ENCODE results near the gene PIP5K1C. TPM values are rescaled to one million over a fixed set of nuclear protein-coding genes. Genes with fewer than 3 reads are reported as not detected.

Gene PIP5K1C
- total RNA-seq, 2 donors from 2014 or later, result 11.5 to 13.5 TPM

DNA sequence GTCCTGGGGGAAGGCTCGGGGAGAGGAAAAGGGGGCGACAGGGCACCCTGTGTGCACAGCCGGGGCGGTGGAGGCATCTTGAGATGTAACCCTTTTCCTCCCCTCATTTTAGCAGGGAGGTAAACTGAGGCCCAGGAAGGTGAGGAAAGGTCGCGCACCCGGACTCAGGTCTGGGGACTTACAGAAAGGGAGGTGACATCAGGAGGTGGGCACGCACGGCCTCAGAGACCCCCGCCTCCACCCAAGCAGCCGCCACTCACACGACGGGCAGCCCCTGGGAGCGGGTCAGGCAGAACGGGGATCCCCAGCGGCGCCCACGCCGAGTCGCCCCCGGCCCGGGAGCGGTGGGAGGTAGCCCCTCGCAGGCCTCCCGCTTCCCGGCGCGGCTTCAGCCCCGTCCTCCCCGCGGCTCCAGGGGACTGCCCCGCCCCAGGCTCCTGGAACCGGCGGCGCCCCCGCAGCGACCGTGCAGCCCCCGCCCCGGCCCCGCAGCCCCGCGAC lies 477 bp downstream of the PIP5K1C start:
- DNase-seq (ENCODE audit: low spot score in 2 of 2) (peak in 1 of 2 donors; percentile 60), ATAC-seq (peak in 1 of 2 donors; percentile 26)
- Mint-ChIP-seq H3K9me3 (no peaks in the 10 kb centered on the region), H3K27ac (peak overlapping the region; percentile 84 to 85), H3K36me3 (no peaks in the 10 kb centered on the region)

DNA sequence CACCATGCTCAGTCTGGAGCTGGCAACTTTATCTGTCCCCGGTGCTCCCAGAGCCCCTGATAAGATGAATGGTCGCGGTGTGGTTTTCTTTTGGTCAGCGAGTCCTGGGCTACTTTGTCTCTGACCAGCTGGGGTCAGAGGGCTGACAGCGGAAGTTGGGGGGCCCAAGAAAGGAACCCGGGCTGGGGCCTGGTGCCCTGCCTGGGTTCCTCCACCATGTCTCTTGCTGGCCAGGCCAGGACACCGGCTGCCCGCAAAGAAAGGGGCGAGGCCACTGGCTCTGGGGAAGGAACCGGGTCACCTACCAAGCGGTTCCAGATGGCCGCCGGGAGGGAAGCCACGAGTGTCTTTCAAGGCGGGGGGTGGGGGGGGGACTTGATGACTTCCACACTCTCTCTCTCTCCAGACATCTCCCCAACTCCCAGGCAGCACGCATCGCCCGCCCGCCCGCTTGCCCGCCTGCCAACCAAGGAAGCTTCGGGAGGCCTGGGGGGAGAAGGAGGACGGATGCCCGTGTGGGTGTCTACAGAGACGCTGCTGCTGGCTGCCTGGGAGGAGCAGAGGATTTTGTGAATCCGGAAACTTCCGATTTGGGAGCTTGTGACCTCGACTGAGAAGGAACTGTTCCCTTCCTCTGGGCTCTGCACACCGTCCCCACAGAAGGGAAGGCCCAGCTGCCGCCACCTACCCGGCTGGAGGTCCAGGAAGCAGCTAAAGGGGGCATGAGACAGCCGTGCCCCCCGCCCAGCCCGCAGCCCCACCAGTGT lies 1.1 kb downstream of the PIP5K1C start:
- peak; percentile 11 to 13 for ATAC-seq

DNA sequence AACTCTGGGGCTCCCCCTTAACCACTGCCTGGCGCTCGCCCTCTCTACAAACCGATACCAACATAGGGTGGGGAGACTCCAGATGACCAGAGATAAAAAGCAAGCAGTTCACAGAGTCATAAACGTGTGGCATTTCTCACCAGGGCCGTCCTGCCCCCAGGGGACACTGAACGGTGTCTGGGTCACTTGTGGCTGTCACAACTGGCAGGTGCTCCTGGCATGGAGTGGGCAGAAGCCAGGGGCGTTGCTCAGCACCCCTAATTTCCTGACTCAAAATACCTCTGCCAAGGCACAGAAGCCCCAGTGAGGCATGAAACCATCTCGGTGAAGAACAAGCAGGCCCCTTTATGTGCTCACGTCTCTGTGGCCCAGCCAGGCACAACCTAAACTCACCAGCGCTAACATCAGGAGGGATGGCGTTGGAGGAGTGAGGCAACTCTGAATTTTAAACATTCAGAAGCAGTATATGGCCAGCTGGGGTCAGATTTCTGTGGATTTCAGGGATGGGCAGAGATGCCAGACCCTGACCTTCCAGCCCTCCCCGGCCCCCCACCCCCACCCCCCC lies 1.8 kb downstream of the PIP5K1C start:
- H3K27ac Mint-ChIP-seq, result no peak overlapping the region
- no peaks in the 10 kb centered on the region for H3K36me3 Mint-ChIP-seq
- no peak for DNase-seq (ENCODE audit: low spot score in 2 of 2)
- no peak for ATAC-seq
- H3K9me3 Mint-ChIP-seq, result no peaks in the 10 kb centered on the region

More for the DNA sequence above, 1.1 kb downstream of the PIP5K1C start:
- H3K9me3 Mint-ChIP-seq, result no peaks in the 10 kb centered on the region
- peak overlapping the region; percentile 84 to 85 for H3K27ac Mint-ChIP-seq
- no peaks in the 10 kb centered on the region for H3K36me3 Mint-ChIP-seq
- DNase-seq (ENCODE audit: low spot score in 2 of 2), result no peak

DNA sequence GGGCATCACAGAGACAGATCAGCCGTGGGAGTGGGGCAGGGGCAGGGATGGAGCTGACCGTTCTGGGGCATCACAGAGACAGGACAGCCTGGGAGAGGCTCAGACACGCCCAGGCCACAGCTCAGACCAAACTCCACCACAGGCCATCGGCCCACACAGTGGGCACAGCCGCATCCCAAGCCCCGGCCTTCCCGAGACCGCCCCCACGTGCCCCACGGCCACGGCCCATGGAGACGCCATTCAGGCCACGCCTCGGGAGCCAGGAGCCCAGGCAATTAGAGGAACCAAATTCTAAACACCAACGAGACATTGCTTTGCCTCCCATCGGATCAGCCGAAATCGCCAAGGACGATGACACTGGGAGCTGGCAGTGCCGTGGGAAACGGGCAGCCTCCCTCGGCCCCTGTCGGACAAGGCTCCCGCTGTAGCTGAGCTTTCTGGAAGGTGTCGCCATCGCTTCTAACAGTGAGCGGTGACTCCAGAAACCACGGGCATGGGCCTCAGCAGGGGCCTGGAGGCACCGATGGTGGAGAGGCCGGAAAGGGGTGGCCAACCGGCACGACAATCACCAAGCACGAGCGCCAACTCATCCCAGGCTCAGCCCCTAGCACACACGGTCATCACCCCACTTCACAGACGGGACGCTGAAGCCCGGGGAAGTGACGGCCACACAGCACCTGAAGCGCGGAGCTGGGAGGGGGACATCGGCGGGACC lies 2.4 kb downstream of the PIP5K1C start:
- H3K9me3 Mint-ChIP-seq, result no peaks in the 10 kb centered on the region
- H3K36me3 Mint-ChIP-seq, result no peaks in the 10 kb centered on the region
- no peak overlapping the region for H3K27ac Mint-ChIP-seq
- ATAC-seq (no peak), DNase-seq (ENCODE audit: low spot score in 2 of 2) (no peak)

DNA sequence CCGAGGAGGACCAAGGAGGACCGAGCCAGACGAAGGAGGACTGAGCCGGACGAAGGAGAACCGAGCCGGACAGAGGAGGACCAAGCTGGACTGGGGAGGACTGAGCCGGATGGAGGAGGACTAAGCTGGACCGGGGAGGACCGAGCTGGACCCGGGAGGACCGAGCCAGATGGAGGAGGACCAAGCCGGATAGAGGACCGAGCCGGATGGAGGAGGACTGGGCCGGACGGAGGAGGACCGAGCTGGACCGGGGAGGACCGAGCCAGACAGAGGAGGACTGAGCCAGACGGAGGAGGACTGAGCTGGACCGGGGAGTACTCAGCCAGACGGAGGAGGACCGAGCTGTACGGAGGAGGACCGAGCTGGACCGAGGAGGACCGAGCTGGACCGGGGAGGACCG lies 3.2 kb downstream of the PIP5K1C start:
- Mint-ChIP-seq H3K27ac (no peak overlapping the region), H3K36me3 (no peaks in the 10 kb centered on the region), H3K9me3 (no peaks in the 10 kb centered on the region)
- ATAC-seq (no peak), DNase-seq (ENCODE audit: low spot score in 2 of 2) (no peak)

DNA sequence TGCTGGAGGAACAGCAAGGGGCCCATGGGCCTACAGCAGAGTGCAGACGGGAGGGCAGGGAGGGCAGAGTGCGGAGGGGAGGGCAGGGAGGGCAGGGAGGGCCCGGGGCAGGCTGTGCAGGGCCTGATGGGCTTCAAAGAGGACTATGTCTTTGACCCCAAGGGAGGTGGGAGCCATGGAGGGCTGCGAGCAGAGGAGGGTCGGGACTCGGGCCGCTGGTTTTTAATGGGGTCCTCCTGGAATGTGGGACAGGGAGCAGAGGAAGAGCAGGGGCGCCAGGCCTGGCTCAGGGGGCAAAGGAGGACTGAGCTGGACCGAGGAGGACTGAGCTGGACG lies 3.6 kb downstream of the PIP5K1C start:
- H3K36me3 Mint-ChIP-seq, result peaks cover 0 to 2% of the 10 kb centered on the region in 2 donors
- ATAC-seq (no peak), DNase-seq (ENCODE audit: low spot score in 2 of 2) (no peak)
- no peak overlapping the region for H3K27ac Mint-ChIP-seq
- H3K9me3 Mint-ChIP-seq, result peaks cover 0 to under 1% of the 10 kb centered on the region in 2 donors

DNA sequence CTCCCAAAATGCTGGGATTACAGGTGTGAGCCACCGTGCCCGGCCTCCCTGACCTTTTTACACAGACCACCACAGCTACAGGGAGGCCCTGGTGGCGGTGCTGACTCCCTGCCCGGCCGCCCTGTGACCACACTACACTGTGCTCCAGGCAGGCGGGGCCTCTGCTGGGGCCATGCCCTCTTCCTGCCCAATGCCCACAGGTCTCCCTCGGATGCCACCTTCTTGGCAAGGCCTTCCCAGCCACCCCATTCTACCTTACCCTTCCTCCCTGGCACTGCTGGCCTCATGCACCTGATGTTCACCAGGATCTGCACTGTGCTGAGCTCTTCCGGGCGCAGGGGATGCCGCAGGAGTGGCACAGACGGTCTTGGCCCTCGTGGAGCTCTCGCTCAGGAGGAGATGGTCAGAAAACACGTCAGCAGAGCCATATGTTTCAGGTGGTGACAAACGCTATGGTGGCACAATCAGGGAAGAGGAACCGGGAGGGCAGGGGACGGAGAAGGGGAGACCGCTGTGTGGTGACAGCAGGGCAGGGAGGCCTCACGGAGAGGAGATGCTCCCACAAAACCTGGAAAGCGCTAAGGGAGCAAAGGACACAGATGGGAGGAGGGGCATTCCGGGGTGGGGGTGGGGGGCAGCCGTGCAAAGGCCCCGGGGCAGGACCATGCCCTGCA lies 4.1 kb downstream of the PIP5K1C start:
- H3K36me3 Mint-ChIP-seq, result peaks cover 0 to 7% of the 10 kb centered on the region in 2 donors
- no peak overlapping the region for H3K27ac Mint-ChIP-seq
- no peak for ATAC-seq
- DNase-seq (ENCODE audit: low spot score in 2 of 2), result no peak
- H3K9me3 Mint-ChIP-seq, result peaks cover 0 to 5% of the 10 kb centered on the region in 2 donors

DNA sequence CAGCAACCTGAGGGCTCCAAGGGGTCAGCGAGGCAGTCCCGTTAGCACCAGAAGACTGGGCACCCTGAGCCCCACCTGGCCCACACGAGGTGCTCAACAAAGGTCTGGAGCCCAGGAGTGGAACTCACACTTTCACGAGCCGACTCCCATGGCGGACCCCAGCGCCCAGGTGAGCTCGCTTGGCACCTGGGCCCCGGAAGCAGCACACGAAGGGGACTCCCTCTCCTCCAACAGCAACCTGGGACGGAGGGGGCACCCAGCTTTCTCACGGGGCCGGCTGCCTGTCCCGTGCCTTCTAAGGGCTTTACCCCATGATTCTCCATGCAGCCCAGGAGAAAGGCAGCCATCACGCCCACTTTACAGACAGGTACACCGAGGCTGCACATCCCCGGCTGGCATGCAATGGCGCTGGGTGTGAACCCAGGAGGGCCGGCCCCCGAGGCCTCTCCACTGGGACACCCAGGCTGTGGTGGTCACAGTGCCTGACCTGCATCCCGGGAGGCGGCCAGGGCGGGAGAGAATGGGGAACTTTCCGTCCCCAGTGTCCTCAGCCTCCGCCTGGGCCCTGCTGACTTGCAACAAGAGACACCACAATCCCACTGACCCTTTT lies 5.0 kb downstream of the PIP5K1C start:
- peaks cover 0 to 13% of the 10 kb centered on the region in 2 donors for H3K36me3 Mint-ChIP-seq
- peak overlapping the region in 1 of 2 donors; percentile 53 for H3K27ac Mint-ChIP-seq
- no peak for ATAC-seq
- H3K9me3 Mint-ChIP-seq, result peaks cover 0 to 5% of the 10 kb centered on the region in 2 donors
- no peak for DNase-seq (ENCODE audit: low spot score in 2 of 2)

DNA sequence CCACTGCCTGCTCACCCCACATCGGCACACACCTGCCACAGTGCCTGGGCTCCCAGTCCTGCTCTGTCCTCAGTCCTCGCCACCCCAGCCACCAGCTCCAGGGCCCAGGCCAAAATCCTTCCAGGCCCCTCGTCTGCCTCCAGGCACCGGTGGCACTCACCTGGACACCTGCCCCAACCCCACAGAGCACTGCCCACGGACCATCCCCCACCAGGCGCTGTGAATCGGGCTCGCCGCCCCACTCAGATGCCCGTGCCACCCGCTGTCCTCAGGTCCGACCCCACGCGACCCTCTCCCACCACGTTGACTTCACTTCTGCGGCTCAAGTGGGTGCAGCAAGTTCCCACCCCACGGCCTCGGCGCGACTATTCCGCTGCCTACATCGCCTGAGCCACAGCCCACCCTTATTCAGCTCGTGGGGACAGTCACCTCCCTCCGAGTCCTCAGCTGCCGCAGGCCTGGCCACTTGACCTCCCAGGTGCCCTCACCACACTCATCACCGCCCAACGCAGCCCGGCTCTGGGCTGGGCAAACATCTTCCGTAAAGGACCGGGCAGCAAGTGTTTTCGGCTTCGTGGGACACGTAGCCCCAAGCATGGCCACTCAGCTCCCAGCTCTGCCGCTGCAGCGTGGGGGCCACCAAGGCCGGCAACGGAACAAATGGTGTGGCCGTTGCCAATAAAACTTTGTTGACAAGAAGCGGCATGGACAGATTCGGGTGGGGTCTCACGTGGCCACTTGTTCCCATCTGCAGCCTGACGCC lies 5.7 kb downstream of the PIP5K1C start:
- peak overlapping the region in 1 of 2 donors; percentile 53 for H3K27ac Mint-ChIP-seq
- peaks cover 0 to 5% of the 10 kb centered on the region in 2 donors for H3K9me3 Mint-ChIP-seq
- no peak for ATAC-seq
- peaks cover 0 to 13% of the 10 kb centered on the region in 2 donors for H3K36me3 Mint-ChIP-seq
- no peak for DNase-seq (ENCODE audit: low spot score in 2 of 2)

DNA sequence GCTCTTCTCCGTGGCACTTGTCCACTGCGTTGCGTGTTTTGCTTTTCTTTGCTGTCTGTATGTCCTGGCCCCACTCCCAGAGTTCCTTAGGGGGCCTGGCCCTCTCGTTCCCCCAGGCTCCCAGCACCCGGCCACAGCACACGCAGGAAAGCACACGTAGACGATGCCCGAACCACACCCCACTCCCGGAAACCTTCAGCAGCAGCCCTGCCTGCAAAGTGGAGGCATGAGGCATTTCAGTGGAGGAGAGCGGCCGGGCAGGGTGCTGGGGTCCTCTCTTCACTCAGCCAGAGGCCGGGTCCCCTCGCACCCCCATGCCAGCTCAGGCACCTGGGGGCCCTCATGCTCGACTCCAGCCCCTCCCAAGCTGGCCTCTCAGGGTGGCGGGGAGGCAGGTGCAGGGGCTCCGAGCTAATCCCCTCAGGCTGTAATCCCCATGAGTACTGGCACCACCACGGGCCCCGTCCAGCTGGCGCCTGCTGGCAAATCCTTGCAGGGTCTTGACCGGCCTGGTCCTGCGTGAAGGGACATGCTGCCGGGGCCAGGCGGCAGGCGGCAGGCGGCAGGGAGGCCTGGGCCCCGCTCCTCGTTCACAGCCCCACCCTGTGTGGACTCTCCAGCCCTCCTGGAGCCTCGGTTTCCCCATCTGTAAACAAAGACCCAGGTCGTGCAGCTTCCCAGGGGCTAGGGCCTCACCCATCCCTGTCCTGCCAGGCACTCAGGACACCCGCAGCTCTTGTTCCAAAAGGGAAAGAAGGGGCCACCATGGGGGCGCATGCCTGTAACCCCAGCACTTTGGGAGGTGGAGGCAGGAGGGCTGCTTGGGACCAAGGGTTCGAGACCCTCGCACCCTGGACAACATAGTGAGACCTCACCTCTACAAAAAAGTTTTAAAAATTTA lies 7.0 kb downstream of the PIP5K1C start:
- Mint-ChIP-seq H3K27ac (no peak overlapping the region), H3K9me3 (peaks cover 0 to 5% of the 10 kb centered on the region in 2 donors), H3K36me3 (peaks cover 0 to 13% of the 10 kb centered on the region in 2 donors)
- ATAC-seq (no peak), DNase-seq (ENCODE audit: low spot score in 2 of 2) (no peak)

DNA sequence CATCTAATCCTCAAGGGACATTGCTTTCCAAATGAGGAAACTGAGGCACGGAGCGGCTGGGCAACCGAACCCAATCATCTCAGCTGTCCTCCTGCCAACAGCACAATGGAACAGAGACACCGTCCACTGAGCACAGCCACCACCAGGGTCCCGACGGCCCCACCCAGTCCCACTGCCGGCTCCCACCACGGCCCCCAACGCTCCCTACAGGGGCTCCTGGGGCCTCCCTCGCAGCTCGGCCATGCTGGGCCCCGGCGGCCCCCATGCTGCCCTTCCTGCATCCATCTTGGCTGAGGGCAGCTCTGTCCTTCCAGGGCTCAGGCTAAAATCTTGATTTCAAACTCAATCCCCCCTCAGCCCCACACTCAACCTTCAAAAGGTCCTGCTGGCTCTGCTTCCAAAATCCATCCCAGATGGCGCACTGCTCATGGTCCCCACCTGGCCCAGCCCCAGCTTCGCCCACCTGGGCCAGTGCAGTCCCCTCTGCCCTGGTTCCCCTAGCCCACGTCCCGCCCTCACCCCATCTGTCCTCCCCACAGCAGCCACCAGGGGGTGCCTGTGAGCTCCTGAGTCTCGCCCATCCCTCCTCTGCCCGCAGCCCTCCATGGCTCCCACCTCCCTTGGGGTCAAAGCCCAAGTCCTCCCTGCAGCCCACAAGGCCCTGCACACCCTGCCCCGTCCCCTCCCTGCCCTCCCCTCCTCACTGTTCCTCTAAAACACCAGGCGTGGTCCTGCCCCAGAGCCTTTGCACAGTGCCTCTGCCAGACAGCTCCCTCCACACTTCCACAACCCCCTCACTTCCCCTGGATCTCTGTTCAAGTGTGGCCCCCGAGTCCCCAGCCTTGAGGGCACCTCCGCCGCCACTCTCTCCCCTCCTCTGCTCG lies 7.9 kb downstream of the PIP5K1C start:
- H3K9me3 Mint-ChIP-seq, result peaks cover 0 to 5% of the 10 kb centered on the region in 2 donors
- DNase-seq (ENCODE audit: low spot score in 2 of 2) (peak in 1 of 2 donors; percentile 69), ATAC-seq (peak in 1 of 2 donors; percentile 37)
- peaks cover 0 to 13% of the 10 kb centered on the region in 2 donors for H3K36me3 Mint-ChIP-seq
- H3K27ac Mint-ChIP-seq, result no peak overlapping the region

DNA sequence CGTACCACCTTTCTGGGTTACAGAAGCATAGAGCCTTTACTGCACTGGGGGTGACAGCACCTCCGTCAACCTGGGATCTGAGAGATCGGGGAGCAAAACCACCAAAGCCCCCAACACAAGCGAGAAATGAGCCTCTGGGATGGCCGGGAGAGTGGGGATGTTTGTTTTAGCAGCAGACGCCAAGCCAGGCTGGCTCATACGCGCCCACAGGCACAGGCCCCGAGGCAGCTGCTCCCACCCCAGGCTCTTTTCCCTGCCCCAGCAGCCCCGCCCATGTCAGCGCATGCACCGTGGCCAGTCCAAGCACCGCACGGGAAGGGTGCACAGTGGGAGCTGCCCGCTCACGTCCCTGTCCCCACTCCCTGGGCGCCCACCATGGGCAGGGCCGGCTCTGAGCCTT lies 8.5 kb downstream of the PIP5K1C start:
- Mint-ChIP-seq H3K36me3 (peaks cover 0 to 13% of the 10 kb centered on the region in 2 donors), H3K27ac (peak overlapping the region in 1 of 2 donors; percentile 5), H3K9me3 (peaks cover 0 to 5% of the 10 kb centered on the region in 2 donors)
- ATAC-seq (no peak), DNase-seq (ENCODE audit: low spot score in 2 of 2) (no peak)

DNA sequence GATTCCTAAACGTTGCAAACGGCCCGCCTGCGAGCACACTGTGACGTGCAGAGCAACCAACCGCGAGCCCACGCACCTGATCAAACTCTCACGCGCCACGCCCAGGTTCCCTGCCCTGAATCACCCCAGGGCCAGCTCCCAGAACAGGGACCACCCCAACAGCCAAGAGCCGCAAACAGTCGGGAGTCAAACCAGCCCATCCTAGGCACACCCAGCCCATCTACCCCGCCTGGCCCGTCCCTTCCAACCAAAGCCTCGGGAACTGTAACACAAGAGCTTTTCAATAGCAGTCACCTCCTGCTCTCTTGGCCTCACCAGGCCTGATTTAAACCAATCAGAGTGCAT lies 8.9 kb downstream of the PIP5K1C start:
- peaks cover 0 to 13% of the 10 kb centered on the region in 2 donors for H3K36me3 Mint-ChIP-seq
- ATAC-seq, result no peak
- DNase-seq (ENCODE audit: low spot score in 2 of 2), result no peak
- H3K27ac Mint-ChIP-seq, result peak overlapping the region; percentile 5 to 65
- H3K9me3 Mint-ChIP-seq, result peaks cover 0 to 5% of the 10 kb centered on the region in 2 donors
